H9 (cell line): ENCODE measurements around the gene ZNF766. TPM values are rescaled to one million over a fixed set of nuclear protein-coding genes. Genes with fewer than 3 reads are reported as not detected.

ENCODE experiments used
- DNase-seq: peaks from one replicate; pipeline ENCODE4 v3.0.0-alpha.2; 2017
- H2AFZ ChIP-seq: one replicate; pipeline ENCODE4 v1.6.1; 2013; ENCODE audit warnings: mild to moderate bottlenecking, low read length, control low read depth, moderate library complexity
- H2AK5ac ChIP-seq: 2 replicates; pipeline ENCODE4 v1.6.1; 2013; ENCODE audit warnings: low read length, control low read depth, mixed read lengths; ENCODE audit not compliant: insufficient read length
- H2BK120ac ChIP-seq: one replicate; pipeline ENCODE4 v1.6.1; 2013; ENCODE audit warnings: low read depth, mild to moderate bottlenecking, low read length, control low read depth, inconsistent platforms; ENCODE audit not compliant: poor library complexity, severe bottlenecking
- H2BK12ac ChIP-seq: 2 replicates; pipeline ENCODE4 v1.6.1; 2013; ENCODE audit warnings: low read length, control low read depth, mixed read lengths, low read depth; ENCODE audit not compliant: insufficient read length
- H2BK15ac ChIP-seq: 2 replicates; pipeline ENCODE4 v1.6.1; 2013; ENCODE audit warnings: low read depth, low read length, control low read depth
- H2BK20ac ChIP-seq: one replicate; pipeline ENCODE4 v1.6.1; 2013; ENCODE audit warnings: low read depth, mild to moderate bottlenecking, low read length, control low read depth, inconsistent platforms; ENCODE audit not compliant: poor library complexity, severe bottlenecking
- H2BK5ac ChIP-seq: 2 replicates; pipeline ENCODE4 v1.6.1; 2013; ENCODE audit warnings: low read length, control low read depth, mixed read lengths; ENCODE audit not compliant: insufficient read length
- H3K14ac ChIP-seq: 2 replicates; pipeline ENCODE4 v1.6.1; 2013; ENCODE audit warnings: low read length, control low read depth; ENCODE audit not compliant: insufficient read depth
- H3K18ac ChIP-seq: 2 replicates; pipeline ENCODE4 v1.6.1; 2013; ENCODE audit warnings: low read depth, mild to moderate bottlenecking, mixed read lengths, low read length, control low read depth; ENCODE audit not compliant: insufficient read length
- H3K23ac ChIP-seq: 2 replicates; pipeline ENCODE4 v1.6.1; 2013; ENCODE audit warnings: low read length, control low read depth, mixed read lengths, low read depth; ENCODE audit not compliant: insufficient read length
- H3K23me2 ChIP-seq: 2 replicates; pipeline ENCODE4 v1.6.1; 2013; ENCODE audit warnings: low read depth, mild to moderate bottlenecking, mixed read lengths, low read length, control low read depth; ENCODE audit not compliant: insufficient read length, poor library complexity, severe bottlenecking
- H3K27ac ChIP-seq: 2 replicates; pipeline ENCODE4 v1.5.1; 2013; ENCODE audit warnings: low read length, control low read depth, mixed read lengths, low read depth; ENCODE audit not compliant: insufficient read length
- H3K27me3 ChIP-seq: 2 replicates; pipeline ENCODE4 v1.6.1; 2013; ENCODE audit warnings: low read length, control low read depth, inconsistent platforms; ENCODE audit not compliant: insufficient read depth
- H3K4ac ChIP-seq: 2 replicates; pipeline ENCODE4 v1.6.1; 2013; ENCODE audit warnings: low read depth, mild to moderate bottlenecking, control low read depth, inconsistent platforms, low read length, moderate library complexity
- H3K4me1 ChIP-seq: 2 replicates; pipeline ENCODE4 v1.6.1; 2013; ENCODE audit warnings: low read length, control low read depth, inconsistent platforms; ENCODE audit not compliant: insufficient read depth
- H3K4me2 ChIP-seq: 2 replicates; pipeline ENCODE4 v1.6.1; 2013; ENCODE audit warnings: low read length, control low read depth, mixed read lengths; ENCODE audit not compliant: insufficient read length, insufficient read depth
- H3K56ac ChIP-seq: 2 replicates; pipeline ENCODE4 v1.6.1; 2013; ENCODE audit warnings: low read depth, mild to moderate bottlenecking, mixed read lengths, low read length, control low read depth; ENCODE audit not compliant: insufficient read length
- H3K79me1 ChIP-seq: 2 replicates; pipeline ENCODE4 v1.6.1; 2013; ENCODE audit warnings: low read depth, mild to moderate bottlenecking, moderate library complexity, low read length, control low read depth, inconsistent platforms; ENCODE audit not compliant: insufficient read depth, poor library complexity, severe bottlenecking
- H3K79me2 ChIP-seq: 2 replicates; pipeline ENCODE4 v1.6.1; 2013; ENCODE audit warnings: low read length, control low read depth, inconsistent platforms; ENCODE audit not compliant: insufficient read depth
- H3K9ac ChIP-seq: 2 replicates; pipeline ENCODE4 v1.6.1; 2013; ENCODE audit warnings: low read length, control low read depth, mixed read lengths; ENCODE audit not compliant: insufficient read length; ENCODE audit errors: extremely low read depth
- H3K9me3 ChIP-seq: one replicate; pipeline ENCODE4 v1.6.1; 2013; ENCODE audit warnings: low read depth, low read length, inconsistent platforms; ENCODE audit not compliant: control insufficient read depth
- H3T11ph ChIP-seq: one replicate; pipeline ENCODE4 v1.6.1; 2013; ENCODE audit warnings: mild to moderate bottlenecking, low read length, control low read depth, inconsistent platforms
- H4K20me1 ChIP-seq: one replicate; pipeline ENCODE4 v1.6.1; 2013; ENCODE audit not compliant: control insufficient read depth, insufficient read length, insufficient read depth
- H4K5ac ChIP-seq: 2 replicates; pipeline ENCODE4 v1.6.1; 2013; ENCODE audit warnings: low read depth, mild to moderate bottlenecking, mixed read lengths, low read length, control low read depth; ENCODE audit not compliant: insufficient read length
- H4K8ac ChIP-seq: replicated peaks from 2 replicates; pipeline ENCODE4 v1.6.1; 2013; ENCODE audit warnings: low read length, control low read depth, mixed read lengths, low read depth; ENCODE audit not compliant: insufficient read length
- H4K91ac ChIP-seq: 2 replicates; pipeline ENCODE4 v1.6.1; 2013; ENCODE audit warnings: low read depth, mild to moderate bottlenecking, moderate library complexity, mixed read lengths, low read length, control low read depth; ENCODE audit not compliant: insufficient read length
- H3K27ac Mint-ChIP-seq, 3 experiments: 2 replicates in 2 of 3; 3 replicates in 1 of 3; pipeline ENCODE4 v1.8.0; 2020 to 2021; ENCODE audit warnings: mixed read lengths in 3 of 3, mild to moderate bottlenecking in 1 of 3, moderate library complexity in 1 of 3
- H3K27me3 Mint-ChIP-seq: 2 replicates; pipeline ENCODE4 v1.8.0; 2021; ENCODE audit warnings: low read depth, mild to moderate bottlenecking, moderate library complexity, mixed read lengths
- H3K36me3 Mint-ChIP-seq, 3 experiments: 2 replicates in 2 of 3; 3 replicates in 1 of 3; pipeline ENCODE4 v1.8.0; 2020 to 2021; ENCODE audit warnings: low read depth in 3 of 3, mixed read lengths in 3 of 3; ENCODE audit not compliant: insufficient read depth in 1 of 3
- H3K4me1 Mint-ChIP-seq, 2 experiments: 2 replicates each; pipeline ENCODE4 v1.8.0; 2020; ENCODE audit warnings: mixed read lengths in 2 of 2
- H3K4me3 Mint-ChIP-seq, 2 experiments: 2 replicates in 1 of 2; 3 replicates in 1 of 2; pipeline ENCODE4 v1.8.0; 2020 to 2021; ENCODE audit warnings: mild to moderate bottlenecking in 2 of 2, mixed read lengths in 2 of 2, moderate library complexity in 1 of 2
- H3K9me3 Mint-ChIP-seq, 2 experiments: 2 replicates in 1 of 2; 3 replicates in 1 of 2; pipeline ENCODE4 v1.8.0; 2020; ENCODE audit warnings: mild to moderate bottlenecking in 2 of 2, mixed read lengths in 2 of 2, moderate library complexity in 1 of 2
- CTCF ChIP-seq: fragments of 200-600 bp; sonication (generic); conservative IDR thresholded peaks from 3 replicates; pipeline ENCODE4 v1.8.0; 2021; ENCODE audit warnings: antibody characterized with exemption, mild to moderate bottlenecking
- WGBS: extraction: QIAGEN DNeasy Blood & Tissue Kit; methylation state at CpG from one replicate; pipeline ENCODE4 v1.1.7; 2013; ENCODE audit warnings: missing lambda C conversion rate, low lambda C conversion rate, mixed read lengths; ENCODE audit not compliant: insufficient read length; ENCODE audit errors: extremely low coverage; 5-methylcytosine and 5-hydroxymethylcytosine counted together
- total RNA-seq: library from RNA; stranded (reverse); gene quantifications from 2 replicates; pipeline ENCODE4 v1.2.1, GENCODE V29; 2021

Gene ZNF766
- total RNA-seq, 1 experiment from 2014 or later, result 33.6 TPM

DNA sequence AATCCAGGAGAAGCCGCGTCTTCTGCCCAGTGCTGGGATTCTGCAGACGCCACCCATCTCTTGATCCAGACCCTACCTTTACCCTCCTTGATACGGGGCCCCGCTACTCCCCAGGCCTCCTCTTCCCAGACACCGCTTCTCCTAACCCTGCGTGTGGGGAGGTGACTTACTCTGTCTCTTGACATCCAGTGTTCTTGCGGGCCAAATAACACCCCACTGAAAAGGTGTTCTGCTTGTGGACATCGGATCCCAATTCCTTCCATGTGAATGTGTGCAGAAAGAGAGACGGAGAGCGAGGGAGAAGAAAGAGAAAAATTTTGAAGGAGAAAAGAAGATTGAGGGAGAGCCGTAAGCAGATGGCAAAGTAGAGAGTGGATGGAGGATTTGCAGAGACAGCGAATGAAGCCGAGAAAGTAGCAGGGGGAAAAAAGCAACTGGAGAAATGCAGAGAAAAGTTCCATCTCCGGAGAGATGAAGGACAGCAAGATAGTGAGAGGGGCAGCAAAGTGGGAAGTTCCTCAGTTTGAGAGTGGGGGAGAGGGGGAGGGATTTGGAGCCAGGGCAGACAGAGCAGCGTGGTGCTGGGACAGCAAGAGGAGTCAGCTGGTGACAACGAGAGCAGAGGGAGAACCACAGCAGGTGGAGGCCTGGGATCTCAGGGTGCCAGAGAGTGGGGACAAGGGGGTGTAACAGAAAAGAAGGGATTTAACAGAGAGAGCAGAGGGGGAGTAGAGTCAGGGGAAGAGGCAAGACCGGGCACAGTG, 28.4 kb downstream of the ZNF766 start:
- Histone ChIP-seq H3T11ph (no peak overlapping the region), H2AFZ (no peak overlapping the region)
- H3K27ac Mint-ChIP-seq, result peak overlapping the region in 2 of 3 experiments; percentile 89 to 97; a peak in 4 of 7 replicates

More for the DNA sequence above, 28.4 kb downstream of the ZNF766 start:
- Mint-ChIP-seq H3K4me3 (peak overlapping the region; percentile 90 to 91), H3K4me1 (peaks cover 9 to 13% of the 10 kb centered on the region in 2 experiments), H3K27me3 (no peaks in the 10 kb centered on the region; the same call in 1 of the 2 replicates), H3K36me3 (peaks cover 53 to 56% (median 53%) of the 10 kb centered on the region in 3 experiments), H3K9me3 (peaks cover under 1 to 40% of the 10 kb centered on the region in 2 experiments; a peak in 4 of 5 replicates)
- Histone ChIP-seq H3K9ac (peak overlapping the region; percentile 73), H3K4me1 (no peaks in the 10 kb centered on the region; the same call in 1 of the 2 replicates), H3K9me3 (peaks cover 23% of the 10 kb centered on the region), H2AK5ac (no peak overlapping the region), H3K27ac (no peak overlapping the region), H3K23me2 (peaks cover 11% of the 10 kb centered on the region), H4K5ac (no peak overlapping the region), H3K14ac (no peak overlapping the region), H2BK12ac (no peak overlapping the region), H3K27me3 (no peaks in the 10 kb centered on the region), H2BK120ac (no peak overlapping the region), H3K56ac (no peak overlapping the region), H3K4ac (no peak overlapping the region), H2BK20ac (no peak overlapping the region), H2BK15ac (no peak overlapping the region), H3K18ac (no peak overlapping the region), H2BK5ac (no peak overlapping the region), H3K4me2 (peak overlapping the region; percentile 80), H4K20me1 (no peaks in the 10 kb centered on the region), H3K79me2 (no peaks in the 10 kb centered on the region), H3K23ac (no peak overlapping the region), H4K8ac (no peak overlapping the region), H4K91ac (no peak overlapping the region), H3K79me1 (peaks cover 3% of the 10 kb centered on the region)
- 0 out of 3 replicates have a peak, but pooled peaks have one; percentile 3 for TF ChIP-seq CTCF
- 100% methylated on average over 1 of the region's 18 CpGs for WGBS
- no peak for DNase-seq
